CD8-positive, alpha-beta memory T cell (primary cell): ENCODE data around the gene TEKT2. TPM values are rescaled to one million over a fixed set of nuclear protein-coding genes. Genes with fewer than 3 reads are reported as not detected.
A peak's percentile ranks its signal among the peaks of the same experiment; 100 is the strongest.

ENCODE experiments used
- CTCF ChIA-PET: fragments of 350-600 bp; sonication (Branson Sonifier 250); formaldehyde crosslinking; loops from one replicate; lab custom pipeline; 2021; ENCODE audit warnings: antibody characterized with exemption; lab: Charles Lee
- POLR2A ChIA-PET: fragments of 350-600 bp; sonication (Branson Sonifier 250); formaldehyde crosslinking; loops from one replicate; lab custom pipeline; 2021; ENCODE audit warnings: antibody characterized with exemption; lab: Charles Lee
- DNase-seq, 5 donors: peaks; one replicate each; pipeline versions ENCODE4 v3.0.0 to v3.0.0-alpha.2; 2020 to 2022; ENCODE audit warnings: mixed read lengths in 1 of 5
- H3K27ac ChIP-seq: one replicate; pipeline ENCODE4 v1.7.0; 2013; ENCODE audit warnings: low read depth, mild to moderate bottlenecking, low read length, moderate library complexity
- H3K27me3 ChIP-seq: 2 replicates; pipeline ENCODE4 v1.7.0; 2013; ENCODE audit warnings: low read length, mild to moderate bottlenecking; ENCODE audit not compliant: insufficient read depth, poor library complexity, severe bottlenecking
- H3K36me3 ChIP-seq: 2 replicates; pipeline ENCODE4 v1.7.0; 2013; ENCODE audit warnings: mild to moderate bottlenecking, low read length, moderate library complexity; ENCODE audit not compliant: insufficient read depth
- H3K4me1 ChIP-seq: 2 replicates; pipeline ENCODE4 v1.7.0; 2013; ENCODE audit warnings: mild to moderate bottlenecking, low read length, moderate library complexity; ENCODE audit not compliant: insufficient read depth
- H3K4me3 ChIP-seq: 2 replicates; pipeline ENCODE4 v1.7.0; 2013; ENCODE audit warnings: mild to moderate bottlenecking, low read length
- H3K9me3 ChIP-seq: 2 replicates; pipeline ENCODE4 v1.7.0; 2013; ENCODE audit warnings: mild to moderate bottlenecking, low read length
- H3K27ac Mint-ChIP-seq, 8 donors: one replicate each; pipeline ENCODE4 v1.8.0; 2020 to 2021; ENCODE audit warnings: mixed read lengths in 8 of 8, mild to moderate bottlenecking in 6 of 8, inconsistent platforms in 3 of 8, moderate library complexity in 3 of 8
- H3K27me3 Mint-ChIP-seq, 2 donors: one replicate each; pipeline ENCODE4 v1.8.0; 2020 to 2021; ENCODE audit warnings: mixed read lengths in 2 of 2, mild to moderate bottlenecking in 1 of 2, moderate library complexity in 1 of 2
- H3K36me3 Mint-ChIP-seq, 3 donors: one replicate each; pipeline ENCODE4 v1.8.0; 2020 to 2021; ENCODE audit warnings: mixed read lengths in 3 of 3, inconsistent platforms in 1 of 3, mild to moderate bottlenecking in 1 of 3
- H3K4me1 Mint-ChIP-seq, 3 donors: one replicate each; pipeline ENCODE4 v1.8.0; 2020 to 2021; ENCODE audit warnings: mixed read lengths in 3 of 3, inconsistent platforms in 1 of 3, mild to moderate bottlenecking in 1 of 3
- H3K4me3 Mint-ChIP-seq, 7 donors: one replicate each; pipeline ENCODE4 v1.8.0; 2020 to 2021; ENCODE audit warnings: mixed read lengths in 7 of 7, mild to moderate bottlenecking in 6 of 7, moderate library complexity in 4 of 7, inconsistent platforms in 2 of 7
- H3K9me3 Mint-ChIP-seq, 5 donors: one replicate each; pipeline ENCODE4 v1.8.0; 2020 to 2022; ENCODE audit warnings: mixed read lengths in 5 of 5, mild to moderate bottlenecking in 3 of 5, moderate library complexity in 2 of 5, inconsistent platforms in 1 of 5
- polyA plus RNA-seq: library from polyadenylated mRNA; unstranded; fragments of 300-500 nt; fragmentation: Illumina TruSeq; gene quantifications from one replicate; pipeline ENCODE4 v1.2.3, GENCODE V29; 2021
- total RNA-seq, 2 experiments: library from RNA; stranded (reverse); gene quantifications; one replicate each; pipeline ENCODE4 v1.2.3, GENCODE V29; 2021

The TEKT2 gene
- total and polyA plus RNA-seq, 3 experiments from 2014 or later, result not detected

DNA sequence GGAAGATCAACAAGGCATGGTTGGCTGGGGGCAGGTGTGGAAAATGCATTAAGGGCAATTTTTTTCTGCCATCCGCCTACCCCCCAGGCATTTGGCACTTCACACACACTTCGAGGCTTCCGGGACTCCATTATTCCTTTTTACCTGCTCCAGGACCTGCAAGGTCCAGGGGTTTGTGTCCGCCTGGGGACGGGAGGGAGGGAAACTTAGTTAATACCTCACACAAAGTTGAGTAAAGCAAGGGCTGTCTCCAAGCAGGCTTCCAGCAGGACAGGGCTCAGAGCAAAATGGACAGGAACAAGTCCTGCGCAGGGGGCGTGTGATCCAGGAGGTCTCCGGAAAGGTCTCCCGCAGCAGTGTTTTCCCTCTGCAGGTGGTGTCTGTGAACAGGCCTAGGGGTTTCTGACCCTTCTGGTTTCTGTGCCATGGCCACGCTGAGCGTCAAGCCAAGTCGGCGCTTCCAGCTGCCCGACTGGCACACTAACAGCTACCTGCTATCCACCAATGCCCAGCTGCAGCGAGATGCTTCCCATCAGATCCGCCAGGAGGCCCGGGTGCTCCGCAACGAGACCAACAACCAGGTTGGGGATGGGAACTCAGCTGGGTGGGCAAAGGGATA lies 712 bp downstream of the TEKT2 start:
- peaks cover 16 to 43% of the 10 kb centered on the region in 2 donors for H3K27me3 Mint-ChIP-seq

DNA sequence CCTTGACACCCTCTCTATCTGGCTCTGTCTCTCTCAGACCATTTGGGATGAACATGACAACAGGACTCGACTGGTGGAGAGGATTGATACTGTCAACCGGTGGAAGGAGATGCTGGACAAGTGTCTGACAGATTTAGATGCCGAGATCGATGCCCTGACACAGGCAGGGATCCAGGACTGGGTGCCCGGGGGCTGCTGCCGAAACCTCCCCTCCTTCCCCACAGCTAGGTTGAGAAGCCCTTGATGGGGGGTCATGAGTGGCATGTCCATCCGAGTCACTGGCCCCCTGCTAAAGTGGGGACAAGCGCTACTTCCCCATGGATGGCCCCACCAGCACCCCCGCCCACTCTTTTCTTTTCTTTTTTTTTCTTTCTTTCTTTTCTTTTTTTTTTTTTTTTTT lies 1.2 kb downstream of the TEKT2 start:
- Histone ChIP-seq H3K9me3 (no peaks in the 10 kb centered on the region), H3K4me1 (peaks cover 17% of the 10 kb centered on the region), H3K27me3 (peaks cover 5% of the 10 kb centered on the region), H3K4me3 (no peak overlapping the region), H3K27ac (no peak overlapping the region), H3K36me3 (no peaks in the 10 kb centered on the region)
- ChIA-PET CTCF (no interaction called here), POLR2A (no interaction called here)
- Mint-ChIP-seq H3K4me1 (peaks cover 13 to 22% (median 17%) of the 10 kb centered on the region in 3 donors), H3K27me3 (peaks cover 16 to 41% of the 10 kb centered on the region in 2 donors), H3K36me3 (peaks cover 0 to 10% (median 0%) of the 10 kb centered on the region in 3 donors), H3K27ac (no peak overlapping the region), H3K9me3 (no peaks in the 10 kb centered on the region), H3K4me3 (peak overlapping the region in 2 of 7 donors; percentile 27 to 32)
- DNase-seq, result no peak

More for the DNA sequence above, 712 bp downstream of the TEKT2 start:
- Histone ChIP-seq H3K4me1 (peaks cover 11% of the 10 kb centered on the region), H3K27ac (no peak overlapping the region), H3K27me3 (peaks cover 5% of the 10 kb centered on the region), H3K9me3 (no peaks in the 10 kb centered on the region), H3K36me3 (no peaks in the 10 kb centered on the region), H3K4me3 (no peak overlapping the region)
- POLR2A ChIA-PET, result no interaction called here
- CTCF ChIA-PET, result no interaction called here
- Mint-ChIP-seq H3K4me3 (peak overlapping the region in 2 of 7 donors; percentile 27 to 32), H3K27ac (no peak overlapping the region), H3K36me3 (peaks cover 0 to 6% (median 0%) of the 10 kb centered on the region in 3 donors), H3K9me3 (no peaks in the 10 kb centered on the region), H3K4me1 (peaks cover 7 to 17% (median 12%) of the 10 kb centered on the region in 3 donors)
- no peak for DNase-seq

GRCh38 chr1:36085686-36086526 lies 2.0 kb downstream of the TEKT2 start:
- Mint-ChIP-seq H3K36me3 (peaks cover 0 to 10% (median 0%) of the 10 kb centered on the region in 3 donors), H3K27ac (peak overlapping the region in 2 of 8 donors; percentile 50 to 78), H3K4me1 (peaks cover 14 to 25% (median 18%) of the 10 kb centered on the region in 3 donors), H3K27me3 (peaks cover 16 to 40% of the 10 kb centered on the region in 2 donors), H3K9me3 (no peaks in the 10 kb centered on the region), H3K4me3 (peak overlapping the region in 5 of 7 donors; percentile 8 to 68 (median 36))
- DNase-seq, result no peak
- peaks cover 19% of the 10 kb centered on the region for H3K4me1 ChIP-seq
- no peaks in the 10 kb centered on the region for H3K9me3 ChIP-seq
- H3K36me3 ChIP-seq, result peaks cover under 1% of the 10 kb centered on the region
- ChIA-PET POLR2A (no interaction called here), CTCF (interaction anchor here (0.7 to 1.2 kb wide), 3 partner anchors 102 to 206 kb away, joined by 3 to 4 read pairs (median 4); no protein-coding TSS in a partner anchor)
- no peak overlapping the region for H3K27ac ChIP-seq
- H3K4me3 ChIP-seq, result no peak overlapping the region
- H3K27me3 ChIP-seq, result peaks cover 5% of the 10 kb centered on the region

DNA sequence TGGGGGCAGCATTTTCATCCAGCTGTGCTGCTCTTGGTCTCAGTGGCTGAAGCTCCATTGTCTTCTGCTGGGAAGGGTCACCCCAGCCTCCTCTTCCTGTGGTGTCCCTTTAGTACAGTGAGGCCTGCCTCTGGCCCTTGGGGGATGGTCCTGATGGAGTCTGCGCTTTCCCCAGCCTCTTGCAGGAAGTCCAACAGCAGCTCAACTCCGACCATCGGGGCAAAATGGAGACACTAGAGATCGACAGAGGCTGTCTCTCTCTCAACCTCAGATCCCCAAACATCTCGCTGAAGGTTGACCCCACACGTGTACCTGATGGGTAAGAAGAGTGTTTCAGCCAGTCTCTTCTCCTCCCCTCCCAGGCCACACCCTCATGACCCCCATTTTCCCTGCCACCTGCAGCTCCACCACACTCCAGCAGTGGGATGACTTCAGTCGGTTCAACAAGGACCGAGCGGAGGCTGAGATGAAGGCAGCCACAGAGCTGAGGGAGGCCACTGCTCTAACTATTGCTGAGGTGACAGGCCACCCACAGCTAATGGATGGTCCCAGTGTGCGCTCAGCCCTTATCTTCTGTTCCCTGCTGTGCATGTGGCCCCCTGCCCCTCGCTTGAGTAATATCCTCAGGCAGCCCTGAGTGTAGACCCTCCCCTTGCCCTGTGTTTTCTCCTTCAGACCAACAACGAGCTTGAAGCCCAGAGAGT lies 2.8 kb downstream of the TEKT2 start:
- peaks cover 8% of the 10 kb centered on the region for H3K36me3 ChIP-seq
- H3K4me3 Mint-ChIP-seq, result peak overlapping the region; percentile 41 to 64 (median 52)
- no peaks in the 10 kb centered on the region for H3K9me3 Mint-ChIP-seq
- H3K27ac Mint-ChIP-seq, result peak overlapping the region in 4 of 8 donors; percentile 33 to 84 (median 78)
- no peak for DNase-seq
- peaks cover 16 to 40% of the 10 kb centered on the region in 2 donors for H3K27me3 Mint-ChIP-seq
- H3K9me3 ChIP-seq, result no peaks in the 10 kb centered on the region
- H3K4me1 Mint-ChIP-seq, result peaks cover 16 to 33% (median 18%) of the 10 kb centered on the region in 3 donors
- H3K27me3 ChIP-seq, result peaks cover 5% of the 10 kb centered on the region
- peaks cover 0 to 18% (median 0%) of the 10 kb centered on the region in 3 donors for H3K36me3 Mint-ChIP-seq
- POLR2A ChIA-PET, result no interaction called here
- peaks cover 19% of the 10 kb centered on the region for H3K4me1 ChIP-seq
- no peak overlapping the region for H3K4me3 ChIP-seq
- H3K27ac ChIP-seq, result no peak overlapping the region
- CTCF ChIA-PET, result interaction anchor here (0.6 to 1.2 kb wide), 3 partner anchors 101 to 740 kb away, joined by 3 to 4 read pairs (median 3); no protein-coding TSS in a partner anchor

DNA sequence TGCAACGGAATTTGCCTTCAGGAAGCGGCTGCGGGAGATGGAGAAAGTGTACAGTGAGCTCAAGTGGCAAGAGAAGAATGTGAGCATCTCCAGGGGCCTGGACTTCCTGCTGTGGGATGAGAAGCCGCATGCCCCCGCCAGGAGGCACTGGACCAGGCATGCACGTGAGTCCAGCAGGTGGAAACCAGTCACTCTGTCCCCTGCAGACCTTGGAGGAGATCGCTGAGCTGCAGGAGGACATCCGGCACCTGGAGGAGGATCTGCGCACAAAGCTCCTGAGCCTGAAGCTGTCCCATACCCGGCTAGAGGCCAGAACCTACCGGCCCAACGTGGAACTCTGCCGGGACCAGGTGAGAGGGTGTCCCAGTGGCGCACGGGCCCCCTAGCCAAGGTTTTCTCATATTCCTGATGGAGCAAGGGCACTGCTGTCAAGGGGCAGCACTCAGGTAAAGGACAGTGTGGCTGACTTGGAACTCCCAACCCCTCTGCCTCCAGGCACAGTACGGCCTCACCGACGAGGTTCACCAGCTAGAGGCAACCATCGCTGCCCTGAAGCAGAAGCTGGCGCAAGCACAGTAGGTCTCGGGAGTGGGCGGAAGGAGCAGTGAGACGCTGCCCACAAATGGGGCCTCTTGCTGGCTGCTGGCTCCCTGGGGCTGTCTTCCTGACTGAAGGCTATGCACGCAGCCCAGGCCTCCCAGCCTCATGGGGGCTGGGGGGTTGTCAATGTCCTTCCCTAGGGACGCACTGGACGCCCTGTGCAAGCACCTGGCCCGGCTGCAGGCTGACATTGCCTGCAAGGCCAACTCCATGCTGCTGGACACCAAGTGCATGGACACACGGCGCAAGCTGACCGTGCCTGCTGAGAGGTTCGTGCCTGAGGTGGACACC lies 3.6 kb downstream of the TEKT2 start:
- H3K27me3 ChIP-seq, result peaks cover 5% of the 10 kb centered on the region
- H3K27me3 Mint-ChIP-seq, result peaks cover 16 to 32% of the 10 kb centered on the region in 2 donors
- POLR2A ChIA-PET, result no interaction called here
- H3K36me3 Mint-ChIP-seq, result peaks cover 0 to 25% (median 0%) of the 10 kb centered on the region in 3 donors
- H3K27ac Mint-ChIP-seq, result peak overlapping the region in 3 of 8 donors; percentile 7 to 84 (median 78)
- H3K4me3 ChIP-seq, result no peak overlapping the region
- H3K9me3 Mint-ChIP-seq, result no peaks in the 10 kb centered on the region
- no peak for DNase-seq
- H3K36me3 ChIP-seq, result peaks cover 16% of the 10 kb centered on the region
- H3K4me1 ChIP-seq, result peaks cover 19% of the 10 kb centered on the region
- H3K4me1 Mint-ChIP-seq, result peaks cover 16 to 39% (median 18%) of the 10 kb centered on the region in 3 donors
- CTCF ChIA-PET, result interaction anchor here (1.1 to 1.2 kb wide), 2 partner anchors 100 to 134 kb away, joined by 3 to 4 read pairs; no protein-coding TSS in a partner anchor
- H3K9me3 ChIP-seq, result no peaks in the 10 kb centered on the region
- H3K27ac ChIP-seq, result no peak overlapping the region
- H3K4me3 Mint-ChIP-seq, result peak overlapping the region; percentile 45 to 97 (median 86)

DNA sequence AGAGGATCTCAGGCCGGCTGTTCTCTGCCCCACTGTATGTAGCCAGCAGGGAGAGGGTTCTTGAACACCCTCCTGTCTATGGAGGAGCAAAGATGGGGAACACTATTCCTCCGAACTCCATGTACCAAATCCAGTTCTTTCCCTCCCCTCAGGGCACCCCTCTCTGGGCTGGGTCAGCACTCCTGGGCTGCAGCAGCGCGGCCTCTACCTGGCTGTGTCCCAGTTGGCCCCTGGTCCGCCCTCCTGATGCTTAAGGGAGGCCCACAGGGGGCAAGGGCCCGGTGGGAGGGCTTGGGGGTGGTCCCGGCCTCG lies 4.3 kb downstream of the TEKT2 start:
- ChIA-PET CTCF (no interaction called here), POLR2A (interaction anchor here (1.3 kb wide), 1 partner anchor 61 kb away, joined by 4 read pairs; the partner anchor contains the start of gene TRAPPC3)

More for the DNA sequence above, 4.3 kb downstream of the TEKT2 start:
- no peak for DNase-seq
- H3K36me3 Mint-ChIP-seq, result peaks cover 0 to 33% (median 0%) of the 10 kb centered on the region in 3 donors
- Histone ChIP-seq H3K4me3 (peak overlapping the region; percentile 55), H3K36me3 (peaks cover 23% of the 10 kb centered on the region), H3K27me3 (peaks cover 5% of the 10 kb centered on the region), H3K4me1 (peaks cover 19% of the 10 kb centered on the region), H3K9me3 (no peaks in the 10 kb centered on the region), H3K27ac (peak overlapping the region; percentile 91)
- H3K27me3 Mint-ChIP-seq, result peaks cover 16 to 28% of the 10 kb centered on the region in 2 donors
- peak overlapping the region in 6 of 8 donors; percentile 17 to 93 (median 83) for H3K27ac Mint-ChIP-seq
- no peaks in the 10 kb centered on the region for H3K9me3 Mint-ChIP-seq
- peaks cover 16 to 40% (median 18%) of the 10 kb centered on the region in 3 donors for H3K4me1 Mint-ChIP-seq
- peak overlapping the region; percentile 86 to 98 (median 93) for H3K4me3 Mint-ChIP-seq
